MM.1S (cell line): Measurements from ENCODE around the gene FAM47E.

Experiments
- DNase-seq: peaks from one replicate; pipeline ENCODE4 v3.0.0-alpha.2; 2015
- H2AFZ ChIP-seq: fragments of 300-600 bp; sonication (generic); 2 replicates; pipeline ENCODE4 v1.6.0; 2016; ENCODE audit warnings: antibody characterized with exemption, low read length
- H3F3A ChIP-seq: fragments of 300-600 bp; sonication (generic); 2 replicates; pipeline ENCODE4 v1.6.1; 2016; ENCODE audit warnings: mild to moderate bottlenecking, antibody characterized with exemption, low read length, moderate library complexity, mixed read lengths; ENCODE audit not compliant: insufficient read depth
- H3K27ac ChIP-seq: fragments of 300-600 bp; sonication (generic); 2 replicates; pipeline ENCODE4 v1.5.1; 2016; ENCODE audit warnings: mild to moderate bottlenecking, low read length
- H3K27me3 ChIP-seq: fragments of 300-600 bp; sonication (generic); replicated peaks from 2 replicates; pipeline ENCODE4 v1.6.0; 2016; ENCODE audit warnings: low read length; ENCODE audit not compliant: insufficient read depth
- H3K36me3 ChIP-seq: fragments of 300-600 bp; sonication (generic); replicated peaks from 2 replicates; pipeline ENCODE4 v1.6.1; 2016; ENCODE audit warnings: mild to moderate bottlenecking, low read length, mixed read lengths; ENCODE audit not compliant: insufficient read depth
- H3K4me1 ChIP-seq: fragments of 300-600 bp; sonication (generic); 2 replicates; pipeline ENCODE4 v1.6.1; 2016; ENCODE audit warnings: low read length, mixed read lengths
- H3K4me2 ChIP-seq: fragments of 300-600 bp; sonication (generic); 2 replicates; pipeline ENCODE4 v1.6.0; 2016; ENCODE audit warnings: low read depth, low read length
- H3K4me3 ChIP-seq: fragments of 300-600 bp; sonication (generic); 2 replicates; pipeline ENCODE4 v1.5.1; 2016; ENCODE audit warnings: low read length, mixed read lengths
- H3K79me2 ChIP-seq: fragments of 300-600 bp; sonication (generic); 2 replicates; pipeline ENCODE4 v1.6.1; 2016; ENCODE audit warnings: mixed run types, low read length, mixed read lengths
- H3K9ac ChIP-seq: fragments of 300-600 bp; sonication (generic); 2 replicates; pipeline ENCODE4 v1.6.1; 2016; ENCODE audit warnings: low read length, mixed read lengths
- H3K9me2 ChIP-seq: fragments of 300-600 bp; sonication (generic); replicated peaks from 2 replicates; pipeline ENCODE4 v1.6.1; 2016; ENCODE audit warnings: mild to moderate bottlenecking, low read length, mixed read lengths; ENCODE audit not compliant: insufficient read depth
- H3K9me3 ChIP-seq: fragments of 300-600 bp; sonication (generic); replicated peaks from 2 replicates; pipeline ENCODE4 v1.6.1; 2016; ENCODE audit warnings: mild to moderate bottlenecking, low read length, mixed read lengths; ENCODE audit not compliant: insufficient read depth
- H4K20me1 ChIP-seq: fragments of 300-600 bp; sonication (generic); 2 replicates; pipeline ENCODE4 v1.6.1; 2016; ENCODE audit warnings: mild to moderate bottlenecking, low read length, moderate library complexity, mixed read lengths; ENCODE audit not compliant: insufficient read depth
- CTCF ChIP-seq: fragments of 300-600 bp; sonication (generic); IDR thresholded peaks from 2 replicates; pipeline ENCODE4 v1.5.1; 2016; ENCODE audit warnings: antibody characterized with exemption, low read length, mixed read lengths
- EZH2 ChIP-seq: fragments of 300-600 bp; sonication (generic); optimal IDR thresholded peaks from 2 replicates; pipeline ENCODE3; 2017; ENCODE audit warnings: low read depth, mild to moderate bottlenecking, antibody characterized with exemption, low read length, mixed read lengths
- EZH2phosphoT487 ChIP-seq: fragments of 300-600 bp; sonication (generic); IDR thresholded peaks from 2 replicates; pipeline ENCODE4 v1.6.1; 2018; ENCODE audit warnings: antibody characterized with exemption, low read length

The FAM47E gene

GRCh38 chr4:76300012-76300411 lies 48.5 kb downstream of the FAM47E start:
- no peaks in the 10 kb centered on the region for H3K36me3 ChIP-seq
- no peak overlapping the region for H2AFZ ChIP-seq
- H3K79me2 ChIP-seq = peaks cover 16% of the 10 kb centered on the region
- no peaks in the 10 kb centered on the region for H3K9me2 ChIP-seq
- H3K9ac ChIP-seq = no peak overlapping the region
- H4K20me1 ChIP-seq = no peaks in the 10 kb centered on the region
- TF ChIP-seq EZH2phosphoT487 (no peak), CTCF (no peak), EZH2 (no peak)
- H3K4me1 ChIP-seq = peaks cover 53% of the 10 kb centered on the region
- H3K27me3 ChIP-seq = no peaks in the 10 kb centered on the region
- H3K9me3 ChIP-seq = no peaks in the 10 kb centered on the region
- H3K4me3 ChIP-seq = no peak overlapping the region
- H3K4me2 ChIP-seq = no peak overlapping the region
- H3K27ac ChIP-seq = no peak overlapping the region; the same call in 1 of the 2 replicates
- peaks cover 21% of the 10 kb centered on the region for H3F3A ChIP-seq
- DNase-seq = no peak

GRCh38 chr4:76301068-76301774 lies 49.7 kb downstream of the FAM47E start:
- Histone ChIP-seq H3K36me3 (no peaks in the 10 kb centered on the region), H3K4me1 (peaks cover 58% of the 10 kb centered on the region), H3K9ac (peak overlapping the region; percentile 38; the same call in 1 of the 2 replicates), H3K9me2 (no peaks in the 10 kb centered on the region), H3K4me3 (no peak overlapping the region), H3K27me3 (no peaks in the 10 kb centered on the region), H3K79me2 (peaks cover 28% of the 10 kb centered on the region), H2AFZ (no peak overlapping the region), H3K4me2 (peak overlapping the region; percentile 53), H3K9me3 (no peaks in the 10 kb centered on the region), H3K27ac (peak overlapping the region; percentile 88), H4K20me1 (no peaks in the 10 kb centered on the region), H3F3A (peaks cover 33% of the 10 kb centered on the region)
- peak; percentile 98 for DNase-seq
- TF ChIP-seq CTCF (no peak), EZH2phosphoT487 (no peak), EZH2 (no peak)

- H3K27me3 ChIP-seq = no peaks in the 10 kb centered on the region
- H3K9me2 ChIP-seq = no peaks in the 10 kb centered on the region
- H3K4me3 ChIP-seq = no peak overlapping the region
- peak overlapping the region; percentile 60 for H3K4me2 ChIP-seq
- H4K20me1 ChIP-seq = no peaks in the 10 kb centered on the region
- no peak overlapping the region for H2AFZ ChIP-seq
- peaks cover 34% of the 10 kb centered on the region for H3K79me2 ChIP-seq
- H3K9ac ChIP-seq = peak overlapping the region; percentile 27; the same call in 1 of the 2 replicates
- H3K4me1 ChIP-seq = peaks cover 58% of the 10 kb centered on the region
- no peaks in the 10 kb centered on the region for H3K9me3 ChIP-seq
- peaks cover 34% of the 10 kb centered on the region for H3F3A ChIP-seq
- H3K36me3 ChIP-seq = no peaks in the 10 kb centered on the region
- no peak for DNase-seq
- TF ChIP-seq EZH2phosphoT487 (no peak), EZH2 (no peak), CTCF (no peak)
- H3K27ac ChIP-seq = peak overlapping the region; percentile 88
These were observed 50.2 kb downstream of the FAM47E start for GRCh38 chr4:76301775-76302162.
